Testis (tissue), 3 donors: ENCODE measurements around the gene PACSIN1. TPM values are rescaled to one million over a fixed set of nuclear protein-coding genes. Genes with fewer than 3 reads are reported as not detected.

ENCODE experiments used
- DNase-seq: peaks from one replicate; pipeline ENCODE4 v3.0.0-alpha.2; 2019
- H3K27ac ChIP-seq, 2 donors: fragments of 200-600 bp; sonication (generic); one replicate each; pipeline ENCODE4 v1.5.1; 2019
- H3K27me3 ChIP-seq: fragments of 200-600 bp; sonication (generic); one replicate; pipeline ENCODE4 v1.5.1; 2019
- H3K36me3 ChIP-seq: fragments of 200-600 bp; sonication (generic); one replicate; pipeline ENCODE4 v1.5.1; 2017; ENCODE audit warnings: low read depth; ENCODE audit errors: missing control alignments
- H3K4me1 ChIP-seq: fragments of 200-600 bp; sonication (generic); one replicate; pipeline ENCODE4 v1.5.1; 2019
- H3K4me3 ChIP-seq, 2 donors: fragments of 200-600 bp; sonication (generic); one replicate each; pipeline ENCODE4 v1.5.1; 2017 to 2019
- H3K9me3 ChIP-seq: fragments of 200-600 bp; sonication (generic); one replicate; pipeline ENCODE4 v1.5.1; 2017
- CTCF ChIP-seq, 3 experiments: fragments of 450-650 bp in 2 of 3; fragments of 200-600 bp in 1 of 3; sonication (generic) in 1 of 3; IDR thresholded peaks; one replicate each; pipeline ENCODE4 v1.5.1; 2016 to 2019; ENCODE audit warnings: antibody characterized with exemption in 3 of 3, mild to moderate bottlenecking in 2 of 3, moderate library complexity in 1 of 3
- POLR2A ChIP-seq: fragments of 450-650 bp; IDR thresholded peaks from one replicate; pipeline ENCODE4 v1.6.1; 2017; ENCODE audit warnings: antibody characterized with exemption, mild to moderate bottlenecking, moderate library complexity
- WGBS, 2 donors: methylation state at CpG; one replicate each; pipeline ENCODE4 v1.1.5; 2018; 5-methylcytosine and 5-hydroxymethylcytosine counted together
- intact Hi-C: fragments of 100-400 bp; cut with DNase I; formaldehyde crosslinking; loops from one replicate; pipeline ENCODE4 v1.15.1; 2023; ENCODE audit warnings: low total_unique reads
- polyA plus RNA-seq: library from polyadenylated mRNA; stranded (reverse); fragments of 350-450 nt; fragmentation: Illumina TruSeq; extraction: RNeasy Lipid Tissue Mini Kit (QIAGEN cat#74804); gene quantifications from one replicate; pipeline ENCODE4 v1.2.3, GENCODE V29; 2014; ENCODE audit warnings: low read depth, low replicate concordance; ENCODE audit not compliant: insufficient read depth
- total RNA-seq, 2 donors: library from RNA; depleted of rRNA; stranded (reverse); fragments of >200 nt; gene quantifications; one replicate each; pipeline ENCODE4 v1.2.3, GENCODE V29; 2016

PACSIN1 gene
- total and polyA plus RNA-seq, 3 donors from 2014 or later: 2.1 to 3.1 (median 2.5) TPM

GRCh38 chr6:34490390-34491090, 24.7 kb downstream of the PACSIN1 start:
- intact Hi-C loops: no loop called here
- no peak for DNase-seq

GRCh38 chr6:34491091-34491430, 25.2 kb downstream of the PACSIN1 start:
- H3K9me3 ChIP-seq: no peaks in the 10 kb centered on the region
- no peak overlapping the region for H3K4me3 ChIP-seq
- H3K27ac ChIP-seq: peak overlapping the region in 1 of 2 donors; percentile 11
- intact Hi-C loops: no loop called here
- WGBS, 2 donors: 32 to 33% methylated on average over 10 of the region's 10 CpGs
- no peaks in the 10 kb centered on the region for H3K36me3 ChIP-seq
- H3K4me1 ChIP-seq: no peaks in the 10 kb centered on the region
- DNase-seq: no peak
- no peaks in the 10 kb centered on the region for H3K27me3 ChIP-seq
- TF ChIP-seq CTCF (IDR thresholded peaks at IDR 0.05) (no peak), POLR2A (no peak)

More at GRCh38 chr6:34490390-34491090, 24.7 kb downstream of the PACSIN1 start:
- Histone ChIP-seq H3K4me3 (no peak overlapping the region), H3K27ac (peak overlapping the region in 1 of 2 donors; percentile 11), H3K9me3 (no peaks in the 10 kb centered on the region), H3K36me3 (no peaks in the 10 kb centered on the region), H3K4me1 (no peaks in the 10 kb centered on the region), H3K27me3 (no peaks in the 10 kb centered on the region)
- 49 to 60% methylated on average over 16 to 20 of the region's 20 CpGs for WGBS, 2 donors
- TF ChIP-seq POLR2A (no peak), CTCF (IDR thresholded peaks at IDR 0.05) (no peak)

GRCh38 chr6:34493344-34493743, 27.5 kb downstream of the PACSIN1 start:
- intact Hi-C loops: no loop called here
- Histone ChIP-seq H3K4me1 (no peaks in the 10 kb centered on the region), H3K4me3 (no peak overlapping the region), H3K27ac (no peak overlapping the region), H3K36me3 (no peaks in the 10 kb centered on the region), H3K27me3 (no peaks in the 10 kb centered on the region), H3K9me3 (no peaks in the 10 kb centered on the region)
- no peak for DNase-seq
- 80 to 93% methylated on average over 4 of the region's 4 CpGs for WGBS, 2 donors
- TF ChIP-seq POLR2A: no peak
- no peak for TF ChIP-seq CTCF (IDR thresholded peaks at IDR 0.05)

- Histone ChIP-seq H3K27me3 (no peaks in the 10 kb centered on the region), H3K4me3 (no peak overlapping the region), H3K36me3 (no peaks in the 10 kb centered on the region), H3K4me1 (no peaks in the 10 kb centered on the region), H3K9me3 (no peaks in the 10 kb centered on the region), H3K27ac (no peak overlapping the region)
- intact Hi-C loops: no loop called here
- no peak for DNase-seq
- WGBS, 2 donors: 77 to 80% methylated on average over 3 of the region's 3 CpGs
- TF ChIP-seq POLR2A: no peak
- TF ChIP-seq CTCF (IDR thresholded peaks at IDR 0.05): no peak
These were observed 29.1 kb downstream of the PACSIN1 start for GRCh38 chr6:34494973-34495372.

- 60 to 70% methylated on average over 5 to 9 of the region's 9 CpGs for WGBS, 2 donors
- H3K36me3 ChIP-seq: no peaks in the 10 kb centered on the region
- no peak overlapping the region for H3K4me3 ChIP-seq
- no peak for TF ChIP-seq POLR2A
- no peak for TF ChIP-seq CTCF (IDR thresholded peaks at IDR 0.05)
- intact Hi-C loops: no loop called here
- H3K27me3 ChIP-seq: no peaks in the 10 kb centered on the region
- H3K27ac ChIP-seq: no peak overlapping the region
- no peak for DNase-seq
- H3K4me1 ChIP-seq: no peaks in the 10 kb centered on the region
- H3K9me3 ChIP-seq: no peaks in the 10 kb centered on the region
These were observed 30.3 kb downstream of the PACSIN1 start for GRCh38 chr6:34496103-34496685.
